ENCODE results near the gene LRRN3.
A peak's percentile ranks its signal among the peaks of the same experiment; 100 is the strongest.

Gene LRRN3

DNA sequence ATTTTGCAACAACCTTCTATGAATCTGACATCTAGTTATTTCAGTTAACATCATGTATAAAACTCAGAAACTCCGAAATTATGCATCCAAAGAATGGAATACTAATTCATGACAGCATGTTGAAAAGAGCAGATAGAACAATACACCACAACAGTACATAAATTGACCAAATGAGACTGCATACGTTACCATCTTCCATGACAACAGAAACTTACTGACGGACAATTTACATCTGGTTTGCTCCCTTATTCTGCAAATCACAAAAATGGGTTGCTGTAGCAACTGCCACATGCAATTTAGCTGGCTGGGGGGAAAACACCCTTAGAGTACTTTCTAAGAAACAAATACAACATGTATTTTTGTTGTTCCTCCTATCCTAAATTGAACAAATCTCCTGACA, 14.3 kb downstream of the LRRN3 start:
- no peak for DNase-seq (ENCODE audit: low read depth, low spot score)

DNA sequence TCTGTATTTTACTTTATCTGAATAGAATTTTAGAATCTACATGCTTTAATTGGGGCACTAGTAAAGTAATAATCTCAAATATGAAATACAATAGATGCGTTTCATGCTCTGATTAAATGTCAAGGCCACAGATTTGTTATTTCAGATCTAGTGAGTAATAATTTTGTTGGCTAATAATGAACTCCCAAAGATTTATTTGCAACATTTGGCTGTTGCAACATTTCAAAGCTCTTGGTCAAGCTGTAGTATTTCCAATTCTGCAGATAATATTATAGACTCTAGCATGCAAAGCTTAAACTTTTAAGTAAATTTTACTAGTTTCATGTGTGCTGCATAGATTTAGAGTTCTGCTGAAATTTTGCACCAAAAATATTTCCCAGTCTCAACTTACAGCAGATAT, 16.7 kb downstream of the LRRN3 start:
- no peak for DNase-seq (ENCODE audit: low read depth, low spot score)

DNA sequence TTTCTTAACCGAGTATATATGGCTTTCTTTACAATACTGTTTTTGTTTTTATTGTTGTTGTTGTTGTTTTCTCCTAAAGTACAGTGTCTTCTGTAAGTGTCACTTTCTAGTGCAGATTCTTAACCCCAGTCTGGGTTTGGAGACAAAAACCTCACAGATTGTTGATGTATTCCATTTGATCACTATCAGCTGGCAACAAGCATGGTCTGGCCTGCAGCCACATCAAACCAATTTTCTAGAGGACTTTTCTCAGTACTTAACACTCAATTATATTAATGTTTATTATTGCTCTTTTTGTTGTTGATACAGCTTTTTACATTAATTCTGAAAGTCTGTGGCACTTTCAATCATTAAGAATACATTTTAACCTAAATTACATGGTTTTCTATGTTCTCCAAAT, 17.1 kb downstream of the LRRN3 start:
- DNase-seq (ENCODE audit: low read depth, low spot score) = no peak

DNA sequence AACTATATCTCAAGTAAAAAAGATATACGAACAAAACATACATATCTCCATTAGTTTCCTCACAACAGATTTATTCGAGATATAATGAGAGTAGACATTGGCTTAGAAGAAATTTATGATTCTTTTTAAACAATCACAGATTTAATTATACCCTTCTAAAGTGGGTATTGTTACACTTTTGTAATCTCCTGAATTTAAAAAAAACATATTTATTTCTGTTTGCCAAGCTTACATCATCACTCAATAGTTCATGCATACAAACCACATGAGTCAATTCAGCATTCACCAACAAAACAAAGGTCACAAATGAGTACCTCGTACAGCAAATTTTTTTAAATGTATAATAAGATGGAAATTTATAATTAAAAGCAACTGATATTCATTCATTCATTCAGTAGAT, 17.6 kb downstream of the LRRN3 start:
- DNase-seq (ENCODE audit: low read depth, low spot score) = no peak

DNA sequence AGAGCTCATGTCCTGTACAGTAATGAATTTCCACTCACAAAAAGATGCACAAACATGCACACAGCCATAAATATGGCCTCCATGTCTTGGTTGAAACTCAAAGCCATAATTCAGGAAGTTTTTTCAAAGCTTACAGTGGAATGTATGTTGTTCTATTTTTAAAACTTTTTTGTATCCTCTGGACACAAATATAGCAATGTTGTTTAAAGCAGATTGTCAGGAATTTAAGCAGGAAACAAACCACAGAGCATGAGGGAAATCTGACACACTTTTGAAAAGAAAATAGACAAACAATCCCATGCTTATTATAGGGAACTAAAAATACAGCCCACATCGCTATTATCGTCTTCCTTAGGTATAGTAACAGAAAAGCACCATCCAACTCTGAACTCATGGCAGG, 21.5 kb downstream of the LRRN3 start:
- no peak for DNase-seq (ENCODE audit: low read depth, low spot score)

DNA sequence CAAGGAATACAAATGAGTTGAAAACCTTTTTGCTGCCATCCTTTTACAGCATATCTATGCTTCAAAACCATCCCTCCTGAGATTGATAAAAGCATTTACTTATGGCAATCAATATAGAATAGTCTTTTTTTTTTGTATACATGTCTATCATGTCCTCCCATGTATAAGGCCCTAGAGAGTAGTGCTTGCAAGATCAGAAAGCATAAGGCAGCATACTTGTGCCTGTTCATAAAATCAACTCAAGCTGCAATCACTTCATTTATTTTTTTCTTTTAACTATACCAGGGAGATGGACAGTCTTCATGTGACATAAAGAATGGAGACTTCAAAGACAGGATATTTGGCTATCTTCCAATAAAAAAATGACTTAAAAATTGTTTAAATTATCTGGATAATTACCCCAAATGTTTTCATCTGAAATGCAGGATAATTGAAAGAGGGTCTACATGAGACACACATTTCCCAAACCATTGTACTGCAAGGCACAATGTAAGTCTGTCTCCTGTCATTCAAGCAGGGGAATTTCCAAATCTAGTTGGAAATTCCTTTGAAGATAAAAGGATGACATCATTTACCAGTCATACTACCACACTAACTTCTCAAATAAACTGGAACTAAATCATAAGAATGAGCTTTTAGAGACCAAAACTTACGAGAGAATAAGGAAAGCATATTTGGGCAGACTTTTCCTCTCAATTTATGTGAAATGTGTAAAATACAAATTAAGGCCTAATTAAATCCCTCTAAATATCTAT, 22.5 kb downstream of the LRRN3 start:
- DNase-seq (ENCODE audit: low read depth, low spot score) = no peak

DNA sequence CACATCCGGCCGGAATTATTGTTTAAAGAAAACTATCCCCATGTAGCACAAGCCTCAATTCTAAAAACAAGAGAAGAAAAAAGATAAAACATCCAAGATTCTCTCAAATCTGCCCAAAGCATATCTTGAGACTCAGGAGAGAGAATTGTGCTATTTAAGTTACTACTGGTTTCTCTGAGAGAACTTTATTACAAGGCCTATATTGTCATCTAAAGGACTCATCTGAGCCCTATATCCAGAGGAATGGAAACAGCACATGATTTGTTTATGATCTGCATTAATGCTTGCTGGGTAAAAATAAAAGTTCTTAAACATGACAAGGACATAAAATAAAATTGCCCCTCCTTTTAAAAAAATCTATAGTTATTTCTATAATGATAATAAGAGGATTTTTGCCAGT, 25.0 kb downstream of the LRRN3 start:
- DNase-seq (ENCODE audit: low read depth, low spot score) = no peak

DNA sequence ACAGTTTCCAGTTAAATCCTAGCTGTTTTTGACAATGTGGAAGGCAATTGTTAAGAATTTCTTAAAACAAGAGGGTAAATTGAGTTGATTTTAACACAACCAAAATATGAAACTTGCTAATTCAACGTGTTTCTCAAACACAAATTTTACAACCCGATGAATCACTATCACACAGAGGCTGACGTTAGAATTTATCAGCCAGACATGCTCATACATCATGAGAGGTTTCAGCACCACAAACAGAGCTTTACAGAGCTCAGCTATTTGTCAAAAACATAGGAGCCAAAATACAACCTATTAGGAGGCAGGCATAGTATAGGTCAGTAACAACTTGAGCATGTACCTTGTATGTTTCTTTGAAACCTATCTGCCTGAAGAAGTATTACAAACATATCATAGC, 36.1 kb downstream of the LRRN3 start:
- no peak for DNase-seq (ENCODE audit: low read depth, low spot score)

DNA sequence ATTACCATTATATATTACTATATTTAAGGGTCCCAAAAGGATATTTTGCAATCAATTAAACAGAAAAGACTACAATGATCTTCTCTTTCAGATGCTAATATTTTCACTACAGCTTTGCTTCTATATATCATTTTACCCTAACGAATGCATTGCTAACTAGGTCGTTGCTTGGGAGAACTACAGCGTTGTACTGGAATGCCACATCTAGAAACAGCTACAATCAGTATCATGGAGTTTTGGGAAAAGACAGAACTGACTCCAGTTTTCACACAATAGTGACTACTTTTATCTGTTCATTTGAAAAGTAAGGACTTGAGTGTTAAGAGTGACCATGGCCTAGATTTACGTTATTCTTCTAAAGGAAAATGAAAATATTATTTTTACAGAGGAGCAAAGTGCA, 38.5 kb downstream of the LRRN3 start:
- DNase-seq (ENCODE audit: low read depth, low spot score) = no peak

DNA sequence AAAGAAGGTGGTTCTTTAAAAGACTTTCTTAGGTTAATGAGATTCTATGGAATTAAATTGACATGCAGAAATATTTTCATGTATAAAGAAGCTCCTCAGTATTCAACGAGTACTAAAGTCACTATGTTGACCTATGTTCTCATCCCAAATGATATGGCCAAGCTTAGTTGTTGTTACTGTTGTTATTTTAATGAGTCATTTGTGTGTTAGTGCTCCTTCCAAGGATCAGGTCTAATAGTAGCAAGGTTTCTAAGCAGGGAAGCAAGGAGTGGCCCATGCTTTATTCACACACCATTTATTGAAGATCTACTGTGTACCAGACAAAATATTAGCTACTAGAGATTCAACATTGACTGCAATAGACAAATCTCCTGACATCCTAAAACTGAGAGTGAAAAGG, 41.9 kb downstream of the LRRN3 start:
- no peak for DNase-seq (ENCODE audit: low read depth, low spot score)

DNA sequence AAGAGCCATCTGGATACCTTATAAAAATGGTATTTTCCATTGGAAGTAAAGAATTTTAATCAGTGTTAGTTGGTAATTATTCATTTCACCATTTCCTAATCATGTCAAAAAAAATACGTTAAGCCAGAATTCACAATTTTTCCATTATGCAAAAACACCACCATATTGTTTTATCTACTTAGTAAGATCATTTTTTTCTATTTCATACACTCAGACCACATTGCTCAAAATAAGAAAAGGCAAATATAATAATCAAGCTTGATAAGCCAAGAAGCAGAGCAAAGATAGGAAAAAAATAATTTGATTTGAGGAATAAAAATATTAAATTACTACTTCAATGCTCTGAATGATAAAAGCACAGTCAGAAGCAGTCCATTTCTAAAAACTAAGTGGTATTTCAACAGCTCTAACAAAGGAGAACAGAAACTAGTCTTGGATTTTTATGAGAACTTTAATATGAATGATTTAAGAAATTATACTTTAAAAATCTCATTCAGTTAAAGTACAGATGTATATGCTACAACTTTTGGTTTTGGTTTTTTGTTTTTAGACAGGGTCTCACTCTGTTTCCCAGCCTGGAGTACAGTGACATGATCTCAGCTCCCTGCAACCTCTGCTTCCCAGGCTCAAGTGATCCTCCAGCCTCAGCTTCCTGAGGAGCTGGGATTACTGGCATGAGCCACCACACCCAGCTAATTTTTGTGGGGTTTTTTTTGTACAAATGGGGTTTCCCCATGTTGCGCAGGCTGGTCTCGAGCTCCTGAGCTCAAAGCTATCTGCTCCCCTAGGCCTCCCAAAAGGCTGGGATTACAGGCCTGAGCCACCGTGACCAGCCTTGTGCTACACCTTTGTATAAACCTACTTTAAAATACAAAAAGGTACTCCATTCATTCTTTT, 46.6 kb downstream of the LRRN3 start:
- peak; percentile 22 for DNase-seq (ENCODE audit: low read depth, low spot score)

DNA sequence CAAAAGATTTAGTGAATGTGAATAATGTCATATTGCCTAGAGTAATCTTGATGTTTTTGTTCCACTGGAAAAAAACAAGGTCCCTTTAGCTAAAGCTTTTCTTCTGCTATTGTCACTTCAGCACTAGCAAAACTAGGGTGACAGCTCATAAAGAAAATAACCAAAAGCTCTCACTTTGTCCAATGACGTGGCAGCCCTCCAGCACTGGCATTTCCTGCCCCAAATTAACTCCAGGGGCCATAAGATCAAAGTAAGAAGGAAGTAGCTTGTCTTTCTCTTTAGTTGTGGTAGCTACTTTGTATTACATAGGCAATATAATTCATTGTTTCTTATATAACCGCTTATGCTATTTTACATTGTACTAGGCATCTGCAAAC, 47.3 kb downstream of the LRRN3 start:
- DNase-seq (ENCODE audit: low read depth, low spot score) = peak; percentile 22

DNA sequence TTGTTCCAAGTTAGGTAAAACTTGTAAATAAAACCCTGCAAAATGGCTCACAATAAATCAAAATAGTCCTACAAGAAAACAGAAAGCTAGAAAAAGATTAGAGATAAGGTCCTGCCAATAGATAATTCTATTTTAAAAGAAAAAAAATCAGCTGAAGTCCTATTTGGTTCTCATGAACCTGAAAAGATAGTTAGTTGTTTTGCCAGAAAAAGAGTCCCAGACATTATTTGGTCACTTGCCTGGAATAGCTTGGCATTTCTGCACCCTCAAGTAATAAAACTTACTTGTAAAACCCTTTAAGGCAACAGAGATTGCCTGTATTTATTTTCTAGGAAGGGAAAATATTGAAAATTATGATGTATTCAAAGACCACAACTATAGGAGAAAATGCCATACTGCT, 47.7 kb downstream of the LRRN3 start:
- no peak for DNase-seq (ENCODE audit: low read depth, low spot score)

DNA sequence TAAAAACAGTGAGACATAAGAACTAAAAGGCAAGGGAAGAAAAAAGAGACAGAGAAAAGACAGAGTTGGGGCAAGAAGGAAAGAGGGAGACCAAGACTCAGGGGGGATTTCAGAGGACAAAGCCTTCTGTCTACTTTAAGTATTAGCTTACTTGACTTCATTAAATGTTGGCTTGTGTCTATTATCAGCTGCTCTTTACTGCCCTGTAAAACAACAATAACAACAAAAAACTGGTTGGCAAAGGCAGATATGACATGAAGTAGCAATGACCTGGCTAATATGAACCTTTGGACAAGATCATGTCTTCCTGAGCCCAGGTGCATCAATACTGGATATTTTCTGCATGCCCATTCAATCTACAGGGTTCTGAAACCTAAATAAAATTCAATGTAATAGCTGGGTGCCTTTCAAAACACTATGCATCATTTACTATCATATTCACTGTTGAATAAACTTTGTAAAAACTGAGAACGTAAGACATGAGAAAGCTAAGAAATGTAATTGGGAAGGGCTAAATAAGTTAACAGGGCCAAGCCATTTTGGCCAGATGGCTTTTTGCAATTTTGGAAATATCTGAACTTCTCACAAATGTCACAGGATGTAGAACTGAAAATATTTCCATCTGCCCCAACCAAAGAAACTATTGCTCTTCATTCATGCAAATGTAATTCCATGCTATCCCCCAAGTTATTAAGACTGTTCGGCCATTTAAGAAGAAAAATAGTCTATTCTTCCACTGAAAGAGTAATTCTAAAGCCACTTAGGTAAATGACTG, 49.4 kb downstream of the LRRN3 start:
- DNase-seq (ENCODE audit: low read depth, low spot score) = no peak

DNA sequence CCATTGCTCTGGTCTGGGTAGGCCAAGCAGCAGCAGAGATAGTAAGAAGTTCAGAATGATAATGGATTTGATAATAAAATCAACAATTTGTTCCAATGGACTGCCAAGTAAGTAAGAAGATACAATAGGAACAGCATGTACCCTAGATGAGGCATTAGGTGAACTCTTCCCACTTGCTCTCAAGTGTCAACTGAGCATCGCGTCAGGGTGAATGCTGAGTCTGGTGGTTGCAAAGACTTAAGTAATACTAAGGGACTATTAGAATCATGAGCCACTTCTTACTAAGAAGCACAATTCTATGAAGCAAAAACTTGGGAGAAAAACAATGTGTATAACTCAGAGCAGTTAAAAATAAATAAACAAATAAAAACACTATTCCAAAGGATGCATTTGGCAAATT, 54.5 kb downstream of the LRRN3 start:
- DNase-seq (ENCODE audit: low read depth, low spot score) = no peak

DNA sequence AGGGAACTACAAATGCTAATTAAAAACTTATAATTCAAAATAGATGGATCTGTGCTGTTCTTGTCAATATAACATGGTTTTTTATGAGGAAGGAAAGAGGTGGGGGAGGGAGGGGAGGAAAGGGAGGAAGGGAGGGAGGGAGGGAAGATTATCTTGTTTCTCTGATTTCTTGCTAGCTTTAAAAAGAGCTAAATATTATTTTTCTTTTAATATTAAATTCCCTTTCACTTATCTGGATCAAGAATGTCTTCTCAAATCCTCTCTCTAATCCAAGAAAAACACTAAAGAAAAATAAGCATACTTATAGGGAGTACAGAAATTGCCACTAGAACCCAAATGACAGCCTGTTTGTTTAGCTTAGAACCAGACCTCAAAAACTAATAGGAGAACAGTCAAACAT, 55.2 kb downstream of the LRRN3 start:
- DNase-seq (ENCODE audit: low read depth, low spot score) = no peak

DNA sequence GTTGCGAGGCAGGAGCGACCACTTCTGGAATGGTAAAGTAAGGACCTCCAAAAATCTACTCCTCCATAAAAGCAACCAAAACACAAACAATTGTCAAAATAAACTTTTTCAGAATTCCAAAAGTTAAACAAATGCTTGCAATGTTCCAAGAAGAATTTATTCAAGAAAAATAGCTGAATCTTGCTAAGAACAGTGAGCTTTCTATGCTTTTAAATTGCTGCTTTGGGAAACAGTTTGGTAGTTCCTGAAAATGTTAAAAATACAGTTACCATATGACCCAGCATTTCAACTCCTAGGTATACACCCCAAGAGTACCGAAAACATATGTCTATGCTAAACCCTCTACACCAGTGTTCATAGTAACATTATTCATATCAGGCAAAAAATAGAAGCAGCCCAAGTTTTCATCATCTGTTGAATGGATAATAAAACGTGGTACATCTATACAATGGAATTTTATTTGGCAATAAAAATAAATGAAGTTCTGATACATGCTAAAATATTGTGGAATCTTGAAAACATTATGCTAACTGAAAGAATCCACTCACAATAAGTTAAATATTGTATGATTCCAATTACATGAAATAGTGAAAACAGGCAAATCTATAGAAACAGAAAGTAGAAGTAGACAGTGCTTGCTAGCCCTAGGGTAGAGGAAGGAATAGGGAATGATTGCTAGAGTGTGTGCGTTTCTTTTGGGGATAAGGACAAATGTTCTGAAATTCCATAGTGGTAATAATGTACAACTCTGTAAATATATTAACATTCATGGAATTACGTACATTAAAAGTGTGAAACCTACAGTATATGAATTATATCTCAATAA, 57.0 kb downstream of the LRRN3 start:
- DNase-seq (ENCODE audit: low read depth, low spot score) = no peak

DNA sequence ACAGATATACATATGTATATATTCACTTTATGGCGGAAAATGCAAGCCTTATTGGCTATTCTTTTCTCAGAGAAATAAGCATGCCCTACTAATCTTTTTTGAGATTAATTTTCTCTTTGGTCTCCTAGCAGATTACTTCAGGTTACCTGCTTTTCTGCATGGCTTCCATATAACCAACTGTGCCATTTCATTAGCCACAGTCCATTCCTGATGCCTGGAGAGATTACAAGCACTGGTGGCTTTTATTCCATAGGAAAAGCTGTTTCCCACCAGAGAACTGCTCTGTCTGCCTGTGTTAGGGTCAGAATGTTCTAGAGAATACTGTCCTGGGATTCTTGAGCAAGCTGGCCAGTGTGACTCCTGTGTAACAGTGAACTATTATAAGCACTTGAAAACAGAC, 59.8 kb downstream of the LRRN3 start:
- DNase-seq (ENCODE audit: low read depth, low spot score) = no peak

DNA sequence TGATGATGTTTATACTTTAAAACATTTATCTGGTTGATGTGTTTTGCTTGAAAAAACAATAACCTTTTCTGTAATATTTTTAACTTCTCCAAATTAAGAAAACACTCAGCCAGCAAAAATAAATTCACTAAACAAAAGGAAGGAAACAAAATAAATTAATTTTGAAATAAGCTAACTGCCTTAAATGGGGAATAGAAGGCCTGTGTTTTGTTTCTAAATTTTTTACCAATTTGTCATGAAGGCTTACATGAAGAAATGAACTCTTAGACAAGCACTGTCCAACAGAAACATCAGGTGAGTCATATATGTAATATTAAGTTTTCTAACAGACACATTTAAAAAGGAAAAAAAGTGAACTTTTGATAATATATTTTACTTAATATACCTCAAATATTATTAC, 68.5 kb downstream of the LRRN3 start:
- no peak for DNase-seq (ENCODE audit: low read depth, low spot score)

DNA sequence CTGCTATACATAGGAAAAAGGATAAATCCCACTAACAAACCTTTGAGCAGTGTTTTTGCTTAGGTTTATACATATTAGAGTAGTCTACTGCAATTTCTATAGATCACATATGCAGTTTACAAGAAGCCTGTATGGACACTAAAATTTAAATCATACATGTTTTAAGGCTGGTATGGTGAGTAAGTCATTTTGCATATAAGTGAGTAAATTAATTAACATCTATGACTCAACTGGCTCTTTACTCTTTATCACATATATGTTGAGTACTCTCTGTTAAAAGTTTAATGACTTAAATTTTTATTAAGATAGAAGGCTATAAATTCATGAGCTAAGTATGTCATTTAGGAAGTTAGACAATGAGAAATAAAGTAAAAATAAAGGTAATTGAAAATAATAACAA, 69.4 kb downstream of the LRRN3 start:
- no peak for DNase-seq (ENCODE audit: low read depth, low spot score)

DNA sequence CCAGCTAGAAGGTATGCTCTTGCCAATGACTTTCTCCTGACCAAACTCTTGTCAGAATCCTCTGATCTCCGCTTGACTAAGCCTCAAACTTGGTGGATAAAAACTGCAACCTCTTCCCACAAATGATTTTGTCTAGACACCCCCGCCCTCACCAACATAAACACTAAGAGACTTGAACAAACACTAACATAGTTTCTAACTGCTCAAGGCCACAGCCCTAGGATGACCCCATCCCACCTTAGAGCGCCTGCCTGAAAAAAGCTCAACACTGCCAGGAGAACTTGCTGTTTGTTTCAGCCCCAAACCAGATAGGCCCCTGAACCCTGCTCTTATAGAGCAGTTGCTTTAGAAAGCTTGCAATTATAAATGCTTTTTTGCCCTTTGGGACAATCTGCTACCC, 71.8 kb downstream of the LRRN3 start:
- no peak for DNase-seq (ENCODE audit: low read depth, low spot score)

DNA sequence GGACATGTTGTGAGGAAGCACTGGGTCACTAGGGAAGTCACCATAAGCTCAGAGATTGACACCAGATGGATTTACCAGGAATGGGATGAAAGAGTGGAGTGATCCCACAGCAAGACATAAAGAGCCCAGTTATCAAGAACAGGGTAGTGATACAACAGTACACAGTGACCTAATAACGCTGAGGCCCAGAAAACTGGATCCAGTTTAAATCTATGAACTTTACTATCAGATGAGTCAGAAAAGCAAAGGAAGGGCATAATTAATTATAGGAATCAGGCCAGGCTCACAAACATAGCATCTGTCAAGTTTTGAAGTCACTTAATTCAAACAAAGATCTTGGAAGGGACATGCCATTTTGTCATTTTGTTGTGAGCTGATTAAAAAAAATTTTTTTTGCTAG, 73.5 kb downstream of the LRRN3 start:
- DNase-seq (ENCODE audit: low read depth, low spot score) = no peak

All from ELF-1 (cell line).